Neural cell (in vitro differentiated cells): ENCODE data around the gene PRKCA. TPM values are rescaled to one million over a fixed set of nuclear protein-coding genes. Genes with fewer than 3 reads are reported as not detected.

Experiments used
- H2AFZ ChIP-seq: fragments of 200-600, 300-800 bp; sonication (generic), shearing (Covaris generic); 2 replicates; pipeline ENCODE4 v1.6.0; 2014; ENCODE audit warnings: low read depth, mild to moderate bottlenecking, antibody characterized with exemption, low read length, moderate library complexity
- H3F3A ChIP-seq: fragments of 200-600 bp; shearing (Covaris generic); 2 replicates; pipeline ENCODE4 v1.6.1; 2016; ENCODE audit warnings: mild to moderate bottlenecking, moderate library complexity, mixed read lengths, antibody characterized with exemption, low read length; ENCODE audit not compliant: insufficient read depth, poor library complexity, severe bottlenecking
- H3K27ac ChIP-seq: fragments of 200-600, 300-800 bp; sonication (generic), shearing (Covaris generic); 2 replicates; pipeline ENCODE4 v1.5.1; 2014; ENCODE audit warnings: mild to moderate bottlenecking, low read length, moderate library complexity
- H3K27me3 ChIP-seq: fragments of 300-800, 200-600 bp; sonication (generic), shearing (Covaris generic); 2 replicates; pipeline ENCODE4 v1.6.0; 2014; ENCODE audit warnings: mild to moderate bottlenecking, low read depth, low read length, moderate library complexity; ENCODE audit not compliant: insufficient read depth
- H3K36me3 ChIP-seq: fragments of 300-800, 200-600 bp; sonication (generic), shearing (Covaris generic); 2 replicates; pipeline ENCODE4 v1.5.1; 2014; ENCODE audit warnings: mild to moderate bottlenecking, antibody characterized with exemption, low read length, moderate library complexity; ENCODE audit not compliant: insufficient read depth
- H3K4me2 ChIP-seq: fragments of 300-800, 200-600 bp; sonication (generic), shearing (Covaris generic); 2 replicates; pipeline ENCODE4 v1.6.0; 2014; ENCODE audit warnings: mild to moderate bottlenecking, low read length
- H3K4me3 ChIP-seq: fragments of 300-800, 200-600 bp; sonication (generic), shearing (Covaris generic); 2 replicates; pipeline ENCODE4 v1.5.1; 2014; ENCODE audit warnings: mild to moderate bottlenecking, low read length, moderate library complexity
- H3K79me2 ChIP-seq: fragments of 200-600 bp; shearing (Covaris generic); replicated peaks from 2 replicates; pipeline ENCODE4 v1.6.0; 2014; ENCODE audit warnings: mild to moderate bottlenecking, low read length, moderate library complexity; ENCODE audit not compliant: insufficient read depth
- H3K9ac ChIP-seq: fragments of 300-800, 200-600 bp; sonication (generic), shearing (Covaris generic); 2 replicates; pipeline ENCODE4 v1.6.1; 2016; ENCODE audit warnings: mild to moderate bottlenecking, low read length, mixed read lengths
- H3K9me2 ChIP-seq: fragments of 200-600 bp; shearing (Covaris generic); 2 replicates; pipeline ENCODE4 v1.6.1; 2016; ENCODE audit warnings: mild to moderate bottlenecking, low read length, mixed read lengths; ENCODE audit not compliant: insufficient read depth
- H3K9me3 ChIP-seq: fragments of 200-600, 300-800 bp; sonication (generic), shearing (Covaris generic); 2 replicates; pipeline ENCODE4 v1.6.1; 2016; ENCODE audit warnings: mild to moderate bottlenecking, mixed run types, low read length, moderate library complexity, mixed read lengths
- H4K20me1 ChIP-seq: fragments of 200-600 bp; shearing (Covaris generic); 2 replicates; pipeline ENCODE4 v1.6.1; 2016; ENCODE audit warnings: mild to moderate bottlenecking, mixed run types; ENCODE audit not compliant: insufficient read depth
- EP300 ChIP-seq: fragments of 450-650 bp; conservative IDR thresholded peaks from 2 replicates; pipeline ENCODE4 v1.6.1; 2014; ENCODE audit warnings: antibody characterized with exemption, mild to moderate bottlenecking, moderate library complexity; ENCODE audit not compliant: poor library complexity, severe bottlenecking
- EZH2 ChIP-seq: fragments of 200-600, 300-800 bp; shearing (Covaris generic), sonication (generic); IDR thresholded peaks from 2 replicates; pipeline ENCODE4 v1.6.1; 2014; ENCODE audit warnings: antibody characterized with exemption, low read length, borderline replicate concordance, mild to moderate bottlenecking; ENCODE audit not compliant: insufficient read depth, poor library complexity, severe bottlenecking
- MXI1 ChIP-seq: fragments of 450-650 bp; conservative IDR thresholded peaks from 2 replicates; pipeline ENCODE4 v1.6.1; 2014; ENCODE audit warnings: antibody characterized with exemption, mild to moderate bottlenecking; ENCODE audit not compliant: poor library complexity, severe bottlenecking
- POLR2AphosphoS5 ChIP-seq: IDR thresholded peaks from 2 replicates; pipeline ENCODE4 v1.6.1; 2012
- RAD21 ChIP-seq: fragments of 450-650 bp; conservative IDR thresholded peaks from 2 replicates; pipeline ENCODE4 v1.6.1; 2014; ENCODE audit warnings: antibody characterized with exemption, mild to moderate bottlenecking, moderate library complexity
- SMC3 ChIP-seq: fragments of 450-650 bp; conservative IDR thresholded peaks from 2 replicates; pipeline ENCODE4 v1.6.1; 2014; ENCODE audit warnings: antibody characterized with exemption, mild to moderate bottlenecking, moderate library complexity; ENCODE audit not compliant: poor library complexity
- TAF1 ChIP-seq: IDR thresholded peaks from 2 replicates; pipeline ENCODE4 v1.6.1; 2012; ENCODE audit warnings: low read depth
- polyA plus RNA-seq: library from polyadenylated mRNA; depleted of rRNA; stranded (reverse); fragments of >200 nt; gene quantifications from 2 replicates; pipeline ENCODE4 v1.2.3, GENCODE V29; 2014
- TF ChIP-seq, protein P1 (sequence below): IDR thresholded peaks from 2 replicates; pipeline ENCODE4 v1.6.1; 2012; ENCODE audit warnings: borderline replicate concordance
- TF ChIP-seq, protein P2 (sequence below): fragments of 450-650 bp; IDR thresholded peaks from 2 replicates; pipeline ENCODE4 v1.5.1; 2014; ENCODE audit warnings: antibody characterized with exemption, mild to moderate bottlenecking, moderate library complexity; ENCODE audit not compliant: poor library complexity, severe bottlenecking

PRKCA gene
- polyA plus RNA-seq, 1 donor from 2014 or later, result 5.9 TPM

DNA sequence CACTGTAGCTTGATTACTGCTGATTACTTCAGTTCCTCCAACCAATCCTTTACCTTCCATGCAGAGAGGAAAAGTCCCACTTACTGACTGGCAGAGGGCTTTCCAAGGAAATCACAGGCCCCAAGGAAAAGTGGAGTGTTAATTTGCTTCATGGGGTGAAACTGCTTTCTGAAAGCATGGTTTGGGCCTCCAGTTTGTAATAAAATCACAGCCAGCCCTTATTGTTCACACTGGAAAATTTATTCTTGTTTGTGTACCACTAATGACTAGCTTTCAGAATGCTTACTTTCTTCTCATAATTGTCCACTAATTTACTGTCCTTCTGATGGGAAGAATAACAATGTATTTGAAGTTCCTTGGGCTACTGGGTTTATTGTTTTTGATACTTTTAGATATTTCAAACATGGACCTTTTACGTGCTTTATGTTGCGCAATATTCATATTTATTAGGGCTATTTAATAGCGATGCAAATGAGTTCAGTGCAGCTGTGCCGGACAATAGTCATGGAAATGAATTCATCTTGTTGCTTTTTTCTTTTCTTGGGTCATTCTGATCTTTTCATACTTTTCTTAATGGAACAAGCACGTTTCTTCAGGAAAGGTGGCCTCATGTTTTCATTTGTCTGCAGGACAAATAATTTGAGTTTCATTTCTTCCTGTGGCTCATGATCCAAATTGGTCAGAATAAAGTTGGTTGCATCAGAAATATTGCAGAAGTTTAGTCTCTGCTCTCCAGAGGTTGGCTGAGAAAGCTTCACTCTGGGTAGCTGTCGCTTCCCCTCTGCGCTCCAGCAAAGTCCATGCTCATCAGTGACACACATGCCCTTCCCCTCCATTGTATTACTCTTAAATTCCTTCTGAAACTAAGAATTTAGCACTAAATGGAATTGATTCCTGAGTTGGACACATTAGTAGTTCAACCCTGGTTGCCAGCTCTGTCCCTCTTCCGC lies 128.7 kb downstream of the PRKCA start:
- H4K20me1 ChIP-seq, result no peaks in the 10 kb centered on the region
- no peaks in the 10 kb centered on the region for H3K9me3 ChIP-seq
- no peaks in the 10 kb centered on the region for H3K9me2 ChIP-seq
- H3K4me3 ChIP-seq, result no peak overlapping the region
- H2AFZ ChIP-seq, result no peak overlapping the region
- H3K27ac ChIP-seq, result no peak overlapping the region
- no peaks in the 10 kb centered on the region for H3K79me2 ChIP-seq
- H3K36me3 ChIP-seq, result no peaks in the 10 kb centered on the region
- H3K27me3 ChIP-seq, result no peaks in the 10 kb centered on the region
- H3F3A ChIP-seq, result no peaks in the 10 kb centered on the region
- TF ChIP-seq SMC3 (no peak), EZH2 (no peak)
- TF ChIP-seq, protein P1, sequence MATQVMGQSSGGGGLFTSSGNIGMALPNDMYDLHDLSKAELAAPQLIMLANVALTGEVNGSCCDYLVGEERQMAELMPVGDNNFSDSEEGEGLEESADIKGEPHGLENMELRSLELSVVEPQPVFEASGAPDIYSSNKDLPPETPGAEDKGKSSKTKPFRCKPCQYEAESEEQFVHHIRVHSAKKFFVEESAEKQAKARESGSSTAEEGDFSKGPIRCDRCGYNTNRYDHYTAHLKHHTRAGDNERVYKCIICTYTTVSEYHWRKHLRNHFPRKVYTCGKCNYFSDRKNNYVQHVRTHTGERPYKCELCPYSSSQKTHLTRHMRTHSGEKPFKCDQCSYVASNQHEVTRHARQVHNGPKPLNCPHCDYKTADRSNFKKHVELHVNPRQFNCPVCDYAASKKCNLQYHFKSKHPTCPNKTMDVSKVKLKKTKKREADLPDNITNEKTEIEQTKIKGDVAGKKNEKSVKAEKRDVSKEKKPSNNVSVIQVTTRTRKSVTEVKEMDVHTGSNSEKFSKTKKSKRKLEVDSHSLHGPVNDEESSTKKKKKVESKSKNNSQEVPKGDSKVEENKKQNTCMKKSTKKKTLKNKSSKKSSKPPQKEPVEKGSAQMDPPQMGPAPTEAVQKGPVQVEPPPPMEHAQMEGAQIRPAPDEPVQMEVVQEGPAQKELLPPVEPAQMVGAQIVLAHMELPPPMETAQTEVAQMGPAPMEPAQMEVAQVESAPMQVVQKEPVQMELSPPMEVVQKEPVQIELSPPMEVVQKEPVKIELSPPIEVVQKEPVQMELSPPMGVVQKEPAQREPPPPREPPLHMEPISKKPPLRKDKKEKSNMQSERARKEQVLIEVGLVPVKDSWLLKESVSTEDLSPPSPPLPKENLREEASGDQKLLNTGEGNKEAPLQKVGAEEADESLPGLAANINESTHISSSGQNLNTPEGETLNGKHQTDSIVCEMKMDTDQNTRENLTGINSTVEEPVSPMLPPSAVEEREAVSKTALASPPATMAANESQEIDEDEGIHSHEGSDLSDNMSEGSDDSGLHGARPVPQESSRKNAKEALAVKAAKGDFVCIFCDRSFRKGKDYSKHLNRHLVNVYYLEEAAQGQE, result peak; percentile 39
- H3K9ac ChIP-seq, result no peak overlapping the region
- H3K4me2 ChIP-seq, result no peak overlapping the region

DNA sequence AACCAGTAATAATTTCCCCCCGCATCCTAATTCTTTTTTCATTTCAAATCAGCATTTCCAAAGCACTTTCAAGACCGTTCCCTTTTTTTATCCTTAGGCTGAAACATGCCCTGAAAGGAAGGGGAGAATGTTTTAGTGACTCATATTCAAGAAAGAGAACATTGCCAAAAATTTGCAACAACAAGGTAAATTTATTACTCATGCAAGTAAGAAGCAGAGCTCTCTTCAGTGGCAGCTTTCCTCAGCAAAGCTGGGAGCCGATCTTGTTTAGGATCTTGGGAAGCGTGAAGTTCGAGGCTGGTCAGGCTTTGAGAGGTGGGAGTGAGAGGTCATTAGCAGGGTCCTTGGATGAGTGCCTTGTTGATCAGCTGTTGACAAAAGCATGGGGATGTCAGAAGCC lies 129.5 kb downstream of the PRKCA start:
- H3K27ac ChIP-seq, result no peak overlapping the region

More for the DNA sequence above, 129.5 kb downstream of the PRKCA start:
- H3K9me2 ChIP-seq, result no peaks in the 10 kb centered on the region
- no peaks in the 10 kb centered on the region for H3K9me3 ChIP-seq
- H3K36me3 ChIP-seq, result no peaks in the 10 kb centered on the region
- H3K4me3 ChIP-seq, result no peak overlapping the region
- no peak for TF ChIP-seq MXI1
- no peak for TF ChIP-seq SMC3
- TF ChIP-seq TAF1, result no peak
- TF ChIP-seq, protein P1, result no peak
- TF ChIP-seq POLR2AphosphoS5, result no peak
- no peak for TF ChIP-seq RAD21
- TF ChIP-seq, protein P2, sequence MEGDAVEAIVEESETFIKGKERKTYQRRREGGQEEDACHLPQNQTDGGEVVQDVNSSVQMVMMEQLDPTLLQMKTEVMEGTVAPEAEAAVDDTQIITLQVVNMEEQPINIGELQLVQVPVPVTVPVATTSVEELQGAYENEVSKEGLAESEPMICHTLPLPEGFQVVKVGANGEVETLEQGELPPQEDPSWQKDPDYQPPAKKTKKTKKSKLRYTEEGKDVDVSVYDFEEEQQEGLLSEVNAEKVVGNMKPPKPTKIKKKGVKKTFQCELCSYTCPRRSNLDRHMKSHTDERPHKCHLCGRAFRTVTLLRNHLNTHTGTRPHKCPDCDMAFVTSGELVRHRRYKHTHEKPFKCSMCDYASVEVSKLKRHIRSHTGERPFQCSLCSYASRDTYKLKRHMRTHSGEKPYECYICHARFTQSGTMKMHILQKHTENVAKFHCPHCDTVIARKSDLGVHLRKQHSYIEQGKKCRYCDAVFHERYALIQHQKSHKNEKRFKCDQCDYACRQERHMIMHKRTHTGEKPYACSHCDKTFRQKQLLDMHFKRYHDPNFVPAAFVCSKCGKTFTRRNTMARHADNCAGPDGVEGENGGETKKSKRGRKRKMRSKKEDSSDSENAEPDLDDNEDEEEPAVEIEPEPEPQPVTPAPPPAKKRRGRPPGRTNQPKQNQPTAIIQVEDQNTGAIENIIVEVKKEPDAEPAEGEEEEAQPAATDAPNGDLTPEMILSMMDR, result no peak
- no peak for TF ChIP-seq EP300
- no peak for TF ChIP-seq EZH2
- H3K9ac ChIP-seq, result no peak overlapping the region
- H3K79me2 ChIP-seq, result no peaks in the 10 kb centered on the region
- no peaks in the 10 kb centered on the region for H3F3A ChIP-seq
- H3K4me2 ChIP-seq, result no peak overlapping the region
- no peaks in the 10 kb centered on the region for H4K20me1 ChIP-seq
- H2AFZ ChIP-seq, result no peak overlapping the region
- no peaks in the 10 kb centered on the region for H3K27me3 ChIP-seq
